ENCODE results near the gene EIF5B. TPM values are rescaled to one million over a fixed set of nuclear protein-coding genes. Genes with fewer than 3 reads are reported as not detected.

The EIF5B gene
- total RNA-seq, 1 donor from 2014 or later = 65.6 TPM

- Mint-ChIP-seq H3K27me3 (ENCODE audit: low read depth, unreplicated experiment) (no peaks in the 10 kb centered on the region), H3K36me3 (ENCODE audit: low read depth, unreplicated experiment) (no peaks in the 10 kb centered on the region), H3K9me3 (ENCODE audit: unreplicated experiment) (no peaks in the 10 kb centered on the region), H3K4me1 (ENCODE audit: low read depth, unreplicated experiment) (peaks cover 16% of the 10 kb centered on the region), H3K27ac (ENCODE audit: unreplicated experiment) (no peak overlapping the region), H3K4me3 (ENCODE audit: unreplicated experiment) (no peak overlapping the region)
- H3K36me3 ChIP-seq (ENCODE audit: insufficient read depth, low read length) = no peaks in the 10 kb centered on the region
- H3K4me3 ChIP-seq (ENCODE audit: insufficient read depth, low read depth, low read length) = no peak overlapping the region
- DNase-seq (ENCODE audit: low read depth) = no peak
- peaks cover 82% of the 10 kb centered on the region for H4K20me1 ChIP-seq (ENCODE audit: insufficient read depth, low read length)
- no peak for FAIRE-seq
- no peak overlapping the region for H3K27ac ChIP-seq (ENCODE audit: low read depth, low read length)
- no peaks in the 10 kb centered on the region for H3K27me3 ChIP-seq (ENCODE audit: insufficient read depth, low read length)
- no peaks in the 10 kb centered on the region for H3K9me3 ChIP-seq (ENCODE audit: insufficient read depth, low read depth, low read length)
- no peak overlapping the region for H3K9ac ChIP-seq (ENCODE audit: low read length)
- H3K79me2 ChIP-seq (ENCODE audit: insufficient read depth, low read length) = peaks cover 100% of the 10 kb centered on the region
- H3K4me1 ChIP-seq (ENCODE audit: insufficient read depth, low read length) = no peaks in the 10 kb centered on the region
- TF ChIP-seq CTCF (IDR thresholded peaks at IDR 0.05; ENCODE audit: insufficient read depth, low read depth, low read length) = no peak
- TF ChIP-seq EZH2 (IDR thresholded peaks at IDR 0.05; ENCODE audit: insufficient read depth, low read length) = no peak
- H2AFZ ChIP-seq (ENCODE audit: low read depth, low read length) = no peak overlapping the region
- H3K4me2 ChIP-seq (ENCODE audit: low read length) = no peak overlapping the region
Measured at GRCh38 chr2:99346218-99346617, 9.0 kb downstream of the EIF5B start.

GRCh38 chr2:99348173-99348572 lies 11.0 kb downstream of the EIF5B start:
- Mint-ChIP-seq H3K27ac (ENCODE audit: unreplicated experiment) (no peak overlapping the region), H3K27me3 (ENCODE audit: low read depth, unreplicated experiment) (no peaks in the 10 kb centered on the region), H3K36me3 (ENCODE audit: low read depth, unreplicated experiment) (no peaks in the 10 kb centered on the region), H3K4me3 (ENCODE audit: unreplicated experiment) (peak overlapping the region; percentile 37), H3K9me3 (ENCODE audit: unreplicated experiment) (no peaks in the 10 kb centered on the region), H3K4me1 (ENCODE audit: low read depth, unreplicated experiment) (peaks cover 15% of the 10 kb centered on the region)
- H3K27me3 ChIP-seq (ENCODE audit: insufficient read depth, low read length) = no peaks in the 10 kb centered on the region
- H3K4me1 ChIP-seq (ENCODE audit: insufficient read depth, low read length) = no peaks in the 10 kb centered on the region
- H3K9me3 ChIP-seq (ENCODE audit: insufficient read depth, low read depth, low read length) = no peaks in the 10 kb centered on the region
- FAIRE-seq (no peak), DNase-seq (ENCODE audit: low read depth) (no peak)
- no peak overlapping the region for H3K27ac ChIP-seq (ENCODE audit: low read depth, low read length)
- no peak for TF ChIP-seq EZH2 (IDR thresholded peaks at IDR 0.05; ENCODE audit: insufficient read depth, low read length)
- TF ChIP-seq CTCF (IDR thresholded peaks at IDR 0.05; ENCODE audit: insufficient read depth, low read depth, low read length) = no peak
- no peak overlapping the region for H2AFZ ChIP-seq (ENCODE audit: low read depth, low read length)
- no peaks in the 10 kb centered on the region for H3K36me3 ChIP-seq (ENCODE audit: insufficient read depth, low read length)
- H3K4me2 ChIP-seq (ENCODE audit: low read length) = no peak overlapping the region
- no peak overlapping the region for H3K9ac ChIP-seq (ENCODE audit: low read length)
- peaks cover 81% of the 10 kb centered on the region for H4K20me1 ChIP-seq (ENCODE audit: insufficient read depth, low read length)
- no peak overlapping the region for H3K4me3 ChIP-seq (ENCODE audit: insufficient read depth, low read depth, low read length)
- peaks cover 98% of the 10 kb centered on the region for H3K79me2 ChIP-seq (ENCODE audit: insufficient read depth, low read length)

- DNase-seq (ENCODE audit: low read depth) (no peak), FAIRE-seq (no peak)
- TF ChIP-seq CTCF (IDR thresholded peaks at IDR 0.05; ENCODE audit: insufficient read depth, low read depth, low read length) (no peak), EZH2 (IDR thresholded peaks at IDR 0.05; ENCODE audit: insufficient read depth, low read length) (no peak)
- no peak overlapping the region for H3K4me3 ChIP-seq (ENCODE audit: insufficient read depth, low read depth, low read length)
- no peak overlapping the region for H3K9ac ChIP-seq (ENCODE audit: low read length)
- H3K79me2 ChIP-seq (ENCODE audit: insufficient read depth, low read length) = peaks cover 98% of the 10 kb centered on the region
- no peaks in the 10 kb centered on the region for H3K9me3 ChIP-seq (ENCODE audit: insufficient read depth, low read depth, low read length)
- H2AFZ ChIP-seq (ENCODE audit: low read depth, low read length) = no peak overlapping the region
- no peaks in the 10 kb centered on the region for H3K36me3 ChIP-seq (ENCODE audit: insufficient read depth, low read length)
- H3K27ac ChIP-seq (ENCODE audit: low read depth, low read length) = no peak overlapping the region
- Mint-ChIP-seq H3K9me3 (ENCODE audit: unreplicated experiment) (no peaks in the 10 kb centered on the region), H3K4me3 (ENCODE audit: unreplicated experiment) (no peak overlapping the region), H3K4me1 (ENCODE audit: low read depth, unreplicated experiment) (peaks cover 26% of the 10 kb centered on the region), H3K27me3 (ENCODE audit: low read depth, unreplicated experiment) (no peaks in the 10 kb centered on the region), H3K27ac (ENCODE audit: unreplicated experiment) (no peak overlapping the region), H3K36me3 (ENCODE audit: low read depth, unreplicated experiment) (no peaks in the 10 kb centered on the region)
- no peaks in the 10 kb centered on the region for H3K27me3 ChIP-seq (ENCODE audit: insufficient read depth, low read length)
- H3K4me1 ChIP-seq (ENCODE audit: insufficient read depth, low read length) = no peaks in the 10 kb centered on the region
- no peak overlapping the region for H3K4me2 ChIP-seq (ENCODE audit: low read length)
- H4K20me1 ChIP-seq (ENCODE audit: insufficient read depth, low read length) = peaks cover 84% of the 10 kb centered on the region
Measured at GRCh38 chr2:99350194-99350593, 13.0 kb downstream of the EIF5B start.

Data from astrocyte (in vitro differentiated cells and primary cell).